NCI-H82 (cell line): ENCODE data around the gene ICOS.
"Not testable (repeated sequence)": the region's sequence is repeated elsewhere in the genome, so short reads cannot be mapped to it uniquely, and the experiment has no call there.

ENCODE experiments used
- DNase-seq: peaks from one replicate; lab custom pipeline; 2025; lab: John Stamatoyannopoulos, UW

ICOS gene

DNA sequence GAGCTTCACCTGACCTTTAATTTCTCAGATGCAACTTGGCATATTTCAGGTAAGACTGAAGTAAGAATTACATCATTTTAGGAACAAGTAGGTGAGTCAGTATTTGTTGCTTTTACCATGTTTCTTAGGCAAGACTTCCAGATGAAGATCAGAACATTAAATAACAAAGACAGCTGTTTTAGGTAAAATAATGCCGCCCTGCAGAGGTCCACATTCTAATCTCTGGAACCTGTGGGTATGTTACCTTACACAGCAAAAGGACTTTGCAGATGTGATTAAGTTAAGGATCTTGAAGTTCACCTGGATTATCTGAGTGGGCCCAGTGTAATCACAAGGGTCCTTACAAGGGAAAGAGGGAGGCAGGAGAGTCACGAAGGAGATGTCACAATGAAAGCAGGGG, 39.3 kb downstream of the ICOS start:
- DNase-seq = no peak

DNA sequence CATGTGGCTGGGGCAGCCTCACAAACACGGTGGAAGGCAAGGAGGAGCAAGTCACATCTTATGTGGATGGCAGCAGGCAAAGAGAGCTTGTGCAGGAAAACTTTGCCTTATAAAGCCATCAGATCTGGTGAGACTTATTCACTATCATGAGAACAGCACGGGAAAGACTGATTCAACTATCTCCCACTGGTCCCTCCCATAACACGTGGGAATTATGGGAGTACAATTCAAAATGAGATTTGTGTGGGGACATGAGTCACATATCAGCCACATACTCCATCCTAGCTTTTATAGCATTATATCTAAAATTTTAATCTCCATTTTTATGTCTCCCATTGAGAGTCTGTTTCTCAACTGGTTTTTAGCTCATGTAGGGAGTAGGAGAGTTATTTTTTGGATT, 45.7 kb downstream of the ICOS start:
- DNase-seq = no peak

GRCh38 chr2:203983064-203983715, 46.6 kb downstream of the ICOS start:
- DNase-seq = no peak

GRCh38 chr2:203985978-203986377, 49.4 kb downstream of the ICOS start:
- DNase-seq = not testable (repeated sequence)

- no peak for DNase-seq
These were observed 51.4 kb downstream of the ICOS start for GRCh38 chr2:203987959-203988358.

- no peak for DNase-seq
These were observed 52.1 kb downstream of the ICOS start for GRCh38 chr2:203988500-203989260.

DNA sequence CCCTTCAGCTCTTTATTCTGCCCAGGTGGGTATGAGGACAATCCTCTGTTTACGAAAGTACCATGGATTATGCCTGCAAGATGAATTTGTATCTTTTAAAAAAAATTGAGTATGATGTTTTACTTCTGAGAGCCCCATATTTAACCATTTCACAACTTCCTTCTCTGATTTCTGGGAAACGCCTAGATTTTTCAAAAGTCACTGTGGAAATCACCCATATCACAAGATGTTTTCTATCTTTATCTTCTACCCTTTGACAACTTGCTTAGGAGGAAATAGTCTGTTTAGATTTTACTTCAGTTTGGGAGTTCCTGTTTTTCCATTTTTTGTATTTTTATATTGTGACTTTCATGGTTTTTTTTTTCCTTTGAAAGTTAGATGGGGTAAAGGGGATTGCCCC, 53.0 kb downstream of the ICOS start:
- no peak for DNase-seq

GRCh38 chr2:203992509-203992908, 55.9 kb downstream of the ICOS start:
- no peak for DNase-seq

DNA sequence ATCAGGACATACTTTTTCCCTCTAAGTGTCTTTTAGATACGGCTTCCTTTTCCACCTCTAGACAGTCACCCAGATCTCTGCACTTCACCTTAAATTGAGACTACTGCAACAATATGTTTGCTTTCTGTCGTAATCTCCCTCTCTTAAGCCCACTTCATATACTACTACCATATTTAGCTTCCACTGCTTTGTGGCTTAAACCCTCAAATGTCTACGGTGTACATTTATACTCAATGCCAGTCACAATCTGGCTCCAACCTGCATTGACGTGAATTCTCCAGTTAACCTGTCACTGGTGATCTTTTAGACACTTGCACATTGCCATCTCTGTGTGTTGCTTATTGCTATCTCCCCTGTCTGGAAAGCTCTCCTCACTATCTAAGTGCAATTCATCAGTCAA, 56.4 kb downstream of the ICOS start:
- DNase-seq = no peak

- DNase-seq = no peak
These were observed 57.0 kb downstream of the ICOS start for GRCh38 chr2:203993560-203993959.

DNA sequence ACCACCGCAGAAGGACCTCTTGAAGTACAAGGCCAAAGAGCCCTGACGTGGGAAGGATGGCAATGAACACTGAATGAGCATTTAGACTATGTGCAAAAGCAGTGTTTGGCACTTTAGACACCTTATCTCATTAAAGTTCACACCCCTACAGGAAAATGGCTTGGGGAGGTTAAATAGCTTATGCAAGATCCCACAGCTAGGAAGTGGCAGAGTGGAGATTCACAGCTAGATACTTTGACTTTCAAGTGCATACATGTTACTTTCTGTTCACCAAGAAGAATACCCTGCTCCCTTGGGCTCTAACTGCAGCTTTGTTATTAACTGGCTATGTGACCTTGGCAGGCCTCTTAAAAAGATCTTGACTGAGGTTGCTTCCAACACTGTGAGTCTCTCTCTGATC, 58.2 kb downstream of the ICOS start:
- DNase-seq = no peak

GRCh38 chr2:203996692-203997091, 60.1 kb downstream of the ICOS start:
- DNase-seq = no peak

DNA sequence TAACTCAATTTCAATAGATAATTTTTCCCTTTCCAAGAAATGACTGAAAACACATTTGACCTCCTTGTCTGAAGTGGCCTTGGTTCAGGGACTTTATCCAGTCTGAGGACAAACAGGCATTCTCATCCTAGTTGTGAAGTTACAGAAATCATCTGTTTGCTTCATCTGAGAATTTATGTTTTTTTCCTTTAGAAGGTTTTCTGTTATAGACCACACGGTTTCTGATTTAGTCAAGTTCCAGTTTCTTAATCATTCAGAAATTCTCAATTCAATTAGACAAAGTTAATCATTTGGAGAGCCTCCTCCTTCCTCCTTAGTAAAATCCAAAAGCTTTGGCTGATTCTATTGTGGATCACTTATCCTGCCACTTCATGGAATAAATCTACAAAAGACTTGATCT, 60.9 kb downstream of the ICOS start:
- DNase-seq = no peak

- DNase-seq = no peak
These were observed 61.6 kb downstream of the ICOS start for GRCh38 chr2:203997980-203998809.

- DNase-seq = no peak
These were observed 63.3 kb downstream of the ICOS start for GRCh38 chr2:203999835-204000234.

DNA sequence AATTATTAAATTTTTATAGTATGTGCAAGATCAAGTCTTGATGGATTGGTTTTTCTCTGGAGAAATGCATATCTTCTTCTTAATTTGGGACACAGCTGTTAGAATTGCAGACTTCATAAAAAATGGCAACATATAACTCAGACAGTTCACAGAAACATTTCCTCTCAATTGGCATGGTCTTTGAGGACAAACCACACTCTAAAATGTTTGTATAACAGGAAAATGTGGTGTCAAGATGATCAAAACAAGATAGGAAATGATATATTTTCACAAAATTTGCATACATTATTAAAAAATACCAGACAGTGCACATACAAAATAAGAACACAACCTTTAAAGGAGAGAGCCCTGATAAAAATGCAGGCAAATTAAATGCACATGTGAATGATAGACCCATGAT, 63.9 kb downstream of the ICOS start:
- no peak for DNase-seq

GRCh38 chr2:204003276-204003990, 66.9 kb downstream of the ICOS start:
- DNase-seq = no peak

DNA sequence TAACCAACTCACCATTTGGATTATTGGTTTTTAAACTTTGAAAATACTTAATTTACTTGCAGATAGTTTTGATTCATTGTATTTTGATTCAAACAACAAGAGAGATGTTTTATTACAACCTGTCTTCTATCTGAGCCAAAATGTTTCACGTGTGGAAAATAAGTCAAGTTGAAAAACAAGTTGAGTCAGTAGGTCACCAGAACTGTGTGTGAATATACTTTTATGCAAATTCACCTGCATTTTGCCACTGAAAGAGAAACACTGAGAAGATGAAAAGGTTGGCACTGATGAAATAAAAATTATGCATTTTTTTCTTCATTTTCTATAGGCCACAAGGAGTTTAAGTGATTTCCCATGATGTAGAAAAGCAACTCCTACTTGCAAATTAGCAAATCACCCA, 68.3 kb downstream of the ICOS start:
- no peak for DNase-seq

- DNase-seq = no peak
These were observed 69.6 kb downstream of the ICOS start for GRCh38 chr2:204005940-204006721.

GRCh38 chr2:204008352-204008751, 71.8 kb downstream of the ICOS start:
- DNase-seq = no peak
